PC-3 (cell line): Measurements from ENCODE around the gene IQCE.

Source experiments
- CTCF ChIP-seq: fragments of 300-600 bp; sonication (generic); conservative IDR thresholded peaks from 2 replicates; pipeline ENCODE4 v1.5.1; 2017; ENCODE audit warnings: antibody characterized with exemption, low read depth, mild to moderate bottlenecking, low read length
- EZH2 ChIP-seq: fragments of 300-600 bp; sonication (generic); IDR thresholded peaks from one replicate; pipeline ENCODE4 v1.6.1; 2017; ENCODE audit warnings: antibody characterized with exemption, mild to moderate bottlenecking, low read length; ENCODE audit not compliant: unreplicated experiment

- TF ChIP-seq EZH2 (no peak), CTCF (no peak)
Observed at GRCh38 chr7:2593036-2593727, 34.4 kb downstream of the IQCE start.
